Endothelial cell of umbilical vein (primary cell): ENCODE results near the gene MBD5. TPM values are rescaled to one million over a fixed set of nuclear protein-coding genes. Genes with fewer than 3 reads are reported as not detected.

Experiments
- BruUV-seq: library from RNA; stranded (reverse); fragments of 400-500 nt; replicated peaks from 2 replicates; lab custom pipeline; 2021; lab: Mats Ljungman, UMichigan
- CTCF ChIA-PET: fragments of 300-600, 350-600 bp; sonication (Branson Sonifier 250); formaldehyde crosslinking; loops from one replicate; lab custom pipeline; 2021; ENCODE audit warnings: antibody characterized with exemption, inconsistent platforms; lab: Charles Lee
- POLR2A ChIA-PET: fragments of 300-600, 350-600 bp; sonication (Branson Sonifier 250); formaldehyde crosslinking; loops from one replicate; lab custom pipeline; 2021; ENCODE audit warnings: antibody characterized with exemption, inconsistent platforms; lab: Charles Lee
- DNase-seq: peaks from one replicate; pipeline ENCODE4 v3.0.0-alpha.2; 2011; ENCODE audit warnings: low read depth, low spot score
- FAIRE-seq: peaks from 2 replicates; lab custom pipeline; 2011; peaks lifted over from hg19 to GRCh38; lab: Jason Lieb, UNC
- H2AFZ ChIP-seq: 2 replicates; pipeline ENCODE4 v1.6.0; 2012; ENCODE audit warnings: low read depth, low read length, control low read depth, inconsistent platforms
- H3K27ac ChIP-seq: 2 replicates; pipeline ENCODE4 v1.5.1; 2011; ENCODE audit warnings: low read depth, mild to moderate bottlenecking, control low read depth, low read length, moderate library complexity; ENCODE audit not compliant: insufficient read depth
- H3K27me3 ChIP-seq, 2 experiments: 2 replicates each; pipeline versions ENCODE4 v1.6.0 to v1.6.1; 2011; ENCODE audit warnings: low read length in 2 of 2, mixed read lengths in 1 of 2; ENCODE audit not compliant: control insufficient read depth in 2 of 2, insufficient read depth in 2 of 2
- H3K36me3 ChIP-seq, 2 experiments: 2 replicates in 1 of 2; 3 replicates in 1 of 2; pipeline ENCODE4 v1.5.1; 2011; ENCODE audit warnings: low read length in 2 of 2, mild to moderate bottlenecking in 1 of 2, moderate library complexity in 1 of 2; ENCODE audit not compliant: control insufficient read depth in 2 of 2, insufficient read depth in 2 of 2; ENCODE audit errors: extremely low read depth in 1 of 2
- H3K4me1 ChIP-seq: 3 replicates; pipeline ENCODE4 v1.5.1; 2011; ENCODE audit warnings: mild to moderate bottlenecking, low read length; ENCODE audit not compliant: control insufficient read depth, insufficient read depth; ENCODE audit errors: extremely low read depth
- H3K4me2 ChIP-seq: 2 replicates; pipeline ENCODE4 v1.6.1; 2011; ENCODE audit warnings: low read length, control low read depth, mixed read lengths; ENCODE audit not compliant: insufficient read depth
- H3K4me3 ChIP-seq, 3 experiments: fragments of 200-600 bp in 1 of 3; sonication (generic), shearing (Covaris generic) in 1 of 3; replicated peaks in 1 of 3; 2 replicates each; pipeline ENCODE4 v1.5.1; 2011 to 2016; ENCODE audit warnings: control low read depth in 3 of 3, low read length in 3 of 3, mild to moderate bottlenecking in 2 of 3, inconsistent platforms in 1 of 3, low read depth in 1 of 3, moderate library complexity in 1 of 3; ENCODE audit not compliant: insufficient read depth in 1 of 3
- H3K79me2 ChIP-seq: 2 replicates; pipeline ENCODE4 v1.6.0; 2012; ENCODE audit warnings: low read length, inconsistent platforms; ENCODE audit not compliant: control insufficient read depth, insufficient read depth
- H3K9ac ChIP-seq: replicated peaks from 2 replicates; pipeline ENCODE3; 2011; ENCODE audit warnings: low read length, control low read depth; ENCODE audit not compliant: insufficient read depth; ENCODE audit errors: extremely low read depth
- H3K9me1 ChIP-seq: replicated peaks from 3 replicates; pipeline ENCODE4 v1.6.0; 2011; ENCODE audit warnings: mild to moderate bottlenecking, low read length; ENCODE audit not compliant: control insufficient read depth, insufficient read depth; ENCODE audit errors: extremely low read depth
- H3K9me3 ChIP-seq: replicated peaks from 2 replicates; pipeline ENCODE4 v1.5.1; 2012; ENCODE audit warnings: low read length, inconsistent platforms; ENCODE audit not compliant: control insufficient read depth, insufficient read depth
- H4K20me1 ChIP-seq: replicated peaks from 2 replicates; pipeline ENCODE3; 2011; ENCODE audit warnings: mild to moderate bottlenecking, low read length; ENCODE audit not compliant: control insufficient read depth, insufficient read depth; ENCODE audit errors: extremely low read depth
- EZH2 ChIP-seq: IDR thresholded peaks from 2 replicates; pipeline ENCODE4 v1.6.1; 2012; ENCODE audit warnings: borderline replicate concordance, low read depth, mild to moderate bottlenecking, moderate library complexity, low read length, inconsistent platforms; ENCODE audit not compliant: severe bottlenecking
- FOS ChIP-seq: IDR thresholded peaks from 2 replicates; pipeline ENCODE4 v1.6.1; 2011; ENCODE audit warnings: mild to moderate bottlenecking, low read length, moderate library complexity, borderline replicate concordance; ENCODE audit not compliant: insufficient read depth
- GATA2 ChIP-seq: IDR thresholded peaks from 2 replicates; pipeline ENCODE4 v1.7.0; 2011; ENCODE audit warnings: low read depth, mild to moderate bottlenecking, moderate library complexity, mixed read lengths, low read length; ENCODE audit not compliant: insufficient read length, insufficient read depth
- JUN ChIP-seq: IDR thresholded peaks from 2 replicates; pipeline ENCODE4 v1.6.1; 2011; ENCODE audit warnings: borderline replicate concordance, low read depth; ENCODE audit not compliant: insufficient read length, insufficient read depth
- MYC ChIP-seq: IDR thresholded peaks from one replicate; pipeline ENCODE4 v1.6.1; 2011; ENCODE audit warnings: mild to moderate bottlenecking, low read depth, low read length
- POLR2A ChIP-seq: IDR thresholded peaks from 2 replicates; pipeline ENCODE4 v1.6.1; 2012; ENCODE audit warnings: low read depth, mild to moderate bottlenecking, control low read depth, low read length
- POLR2AphosphoS5 ChIP-seq: IDR thresholded peaks from 2 replicates; pipeline ENCODE4 v1.6.1; 2012; ENCODE audit warnings: low read depth, mild to moderate bottlenecking, control low read depth, low read length, moderate library complexity; ENCODE audit not compliant: insufficient read depth
- dilution Hi-C: fragments of 300-500 bp; cut with MboI; formaldehyde crosslinking; loops from one replicate; pipeline ENCODE4 v1.15.0; 2019; ENCODE audit warnings: low sequenced_read_pairs; ENCODE audit not compliant: extremely low pct_ligation_motif_present
- intact Hi-C: fragments of 100-400 bp; cut with micrococcal nuclease; formaldehyde crosslinking; loops from one replicate; pipeline ENCODE4 v1.10.0; 2022
- polyA plus RNA-seq, 4 experiments: library from polyadenylated mRNA; depleted of rRNA in 3 of 4; stranded (reverse) in 3 of 4; unstranded in 1 of 4; fragments of >200 nt; gene quantifications; 2 replicates each; pipeline versions ENCODE4 v1.2.1 to v1.2.3, GENCODE V29; 2011 to 2012; ENCODE audit warnings: missing spikeins in 1 of 4
- total RNA-seq: library from RNA; stranded (reverse); gene quantifications from 2 replicates; pipeline ENCODE4 v1.2.3, GENCODE V29; 2021
- TF ChIP-seq, protein P1 (sequence below): IDR thresholded peaks from 2 replicates; pipeline ENCODE4 v1.6.1; 2011; ENCODE audit not compliant: insufficient read depth, insufficient read length
- TF ChIP-seq, protein P2 (sequence below), 2 donors: IDR thresholded peaks; 1 replicate in 1 of 2; 2 replicates in 1 of 2; pipeline ENCODE4 v1.5.1; 2011; ENCODE audit warnings: low read length in 2 of 2, mild to moderate bottlenecking in 2 of 2, moderate library complexity in 2 of 2, control low read depth in 1 of 2, inconsistent platforms in 1 of 2, low read depth in 1 of 2; ENCODE audit not compliant: insufficient read depth in 1 of 2; ENCODE audit errors: extremely low read depth in 1 of 2

The MBD5 gene
- total and polyA plus RNA-seq, 2 donors (not counting 3 experiments of a cell fraction or from before 2014, with no cell fraction given), result 11.3 to 37.0 TPM

DNA sequence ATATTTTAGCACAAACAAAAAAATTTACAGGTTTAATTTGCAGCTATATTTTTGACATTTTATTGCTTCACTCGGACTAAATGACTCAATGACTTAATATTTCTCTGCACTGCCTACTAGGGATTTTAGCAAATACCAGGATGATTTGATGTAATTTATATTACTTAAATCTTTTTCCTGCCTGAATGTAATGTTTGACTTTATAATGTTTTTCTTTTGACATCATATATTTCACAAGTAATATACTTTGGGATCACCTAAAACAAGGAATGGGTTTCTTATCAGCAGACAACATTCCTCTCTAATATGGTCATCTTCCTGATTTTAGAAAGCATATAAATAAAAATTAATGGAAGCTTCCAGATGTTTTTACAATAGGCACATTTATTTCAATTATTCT is 370.4 kb downstream of the MBD5 start:
- BruUV-seq, result no TSS peak
- FAIRE-seq (peak; percentile 55), DNase-seq (peak; percentile 71)
- intact Hi-C loops (loop anchor here (2.0 kb wide), 1 partner anchor 371 kb away; the partner anchor contains the start of genes MBD5 and ORC4), dilution Hi-C loops (no loop called here)
- peak overlapping the region; percentile 23 for H3K9ac ChIP-seq
- POLR2A ChIA-PET, result no interaction called here
- H3K79me2 ChIP-seq, result no peaks in the 10 kb centered on the region
- no peaks in the 10 kb centered on the region for H3K9me3 ChIP-seq
- CTCF ChIA-PET, result interaction anchor here (0.7 to 1.3 kb wide), 3 partner anchors 9 to 118 kb away, joined by 3 to 8 read pairs (median 3); no protein-coding TSS in a partner anchor
- no peaks in the 10 kb centered on the region for H3K9me1 ChIP-seq
- H3K27ac ChIP-seq, result peak overlapping the region; percentile 34
- H3K27me3 ChIP-seq, result no peaks in the 10 kb centered on the region
- H3K36me3 ChIP-seq, result no peaks in the 10 kb centered on the region
- H3K4me2 ChIP-seq, result peak overlapping the region; percentile 64
- H3K4me1 ChIP-seq, result peaks cover 14% of the 10 kb centered on the region
- H3K4me3 ChIP-seq, result no peak overlapping the region
- TF ChIP-seq POLR2A (no peak), GATA2 (peak; percentile 31), JUN (peak; percentile 41), FOS (peak; percentile 54)
- no peak overlapping the region for H2AFZ ChIP-seq
- no peaks in the 10 kb centered on the region for H4K20me1 ChIP-seq

DNA sequence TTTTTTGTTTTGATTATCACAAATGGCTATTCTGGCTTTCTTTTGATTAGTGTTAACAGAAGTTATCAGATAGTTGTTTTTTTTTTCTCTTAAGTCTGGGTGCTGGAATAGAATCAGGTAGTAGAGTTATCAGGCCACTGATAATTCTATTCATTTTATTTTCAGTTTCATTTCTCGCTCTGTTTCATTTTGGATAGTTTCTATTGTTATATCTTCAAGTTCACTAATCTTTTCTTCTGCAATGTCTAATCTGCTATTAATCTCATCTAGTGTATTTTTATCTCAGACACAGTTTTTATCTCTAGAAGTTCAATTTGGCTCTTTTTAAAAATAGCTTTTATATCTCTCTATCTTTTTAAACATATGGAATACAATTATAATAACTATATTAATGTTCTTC is 381.9 kb downstream of the MBD5 start:
- H3K9me3 ChIP-seq, result no peaks in the 10 kb centered on the region
- H3K9ac ChIP-seq, result no peak overlapping the region
- CTCF ChIA-PET, result no interaction called here
- H3K27ac ChIP-seq, result no peak overlapping the region
- FAIRE-seq (no peak), DNase-seq (no peak)
- no peaks in the 10 kb centered on the region for H4K20me1 ChIP-seq
- POLR2A ChIA-PET, result no interaction called here
- H3K36me3 ChIP-seq, result no peaks in the 10 kb centered on the region
- no peaks in the 10 kb centered on the region for H3K9me1 ChIP-seq
- no peak overlapping the region for H2AFZ ChIP-seq
- dilution Hi-C loops, result no loop called here
- H3K4me1 ChIP-seq, result no peaks in the 10 kb centered on the region
- no peaks in the 10 kb centered on the region for H3K79me2 ChIP-seq
- TF ChIP-seq EZH2, result no peak
- TF ChIP-seq, protein P1, sequence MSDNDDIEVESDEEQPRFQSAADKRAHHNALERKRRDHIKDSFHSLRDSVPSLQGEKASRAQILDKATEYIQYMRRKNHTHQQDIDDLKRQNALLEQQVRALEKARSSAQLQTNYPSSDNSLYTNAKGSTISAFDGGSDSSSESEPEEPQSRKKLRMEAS, result no peak
- no peak for TF ChIP-seq GATA2
- no peak for TF ChIP-seq POLR2AphosphoS5
- TF ChIP-seq MYC, result no peak
- TF ChIP-seq POLR2A, result no peak
- no peak for TF ChIP-seq FOS
- no peak for TF ChIP-seq JUN
- TF ChIP-seq, protein P2, sequence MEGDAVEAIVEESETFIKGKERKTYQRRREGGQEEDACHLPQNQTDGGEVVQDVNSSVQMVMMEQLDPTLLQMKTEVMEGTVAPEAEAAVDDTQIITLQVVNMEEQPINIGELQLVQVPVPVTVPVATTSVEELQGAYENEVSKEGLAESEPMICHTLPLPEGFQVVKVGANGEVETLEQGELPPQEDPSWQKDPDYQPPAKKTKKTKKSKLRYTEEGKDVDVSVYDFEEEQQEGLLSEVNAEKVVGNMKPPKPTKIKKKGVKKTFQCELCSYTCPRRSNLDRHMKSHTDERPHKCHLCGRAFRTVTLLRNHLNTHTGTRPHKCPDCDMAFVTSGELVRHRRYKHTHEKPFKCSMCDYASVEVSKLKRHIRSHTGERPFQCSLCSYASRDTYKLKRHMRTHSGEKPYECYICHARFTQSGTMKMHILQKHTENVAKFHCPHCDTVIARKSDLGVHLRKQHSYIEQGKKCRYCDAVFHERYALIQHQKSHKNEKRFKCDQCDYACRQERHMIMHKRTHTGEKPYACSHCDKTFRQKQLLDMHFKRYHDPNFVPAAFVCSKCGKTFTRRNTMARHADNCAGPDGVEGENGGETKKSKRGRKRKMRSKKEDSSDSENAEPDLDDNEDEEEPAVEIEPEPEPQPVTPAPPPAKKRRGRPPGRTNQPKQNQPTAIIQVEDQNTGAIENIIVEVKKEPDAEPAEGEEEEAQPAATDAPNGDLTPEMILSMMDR (IDR thresholded peaks at IDR 0.05; ENCODE audit: extremely low read depth in 1 of 2, insufficient read depth in 1 of 2, low read depth in 1 of 2, low read length in 2 of 2), result no peak
- H3K4me2 ChIP-seq, result no peak overlapping the region
- H3K4me3 ChIP-seq, result no peak overlapping the region
- intact Hi-C loops, result no loop called here
- no peaks in the 10 kb centered on the region for H3K27me3 ChIP-seq
- no TSS peak for BruUV-seq
